HG03103 (cell line): Measurements from ENCODE around the gene TMEM17.

ENCODE experiments used
- ATAC-seq: cut with Tn5 transposase; IDR thresholded peaks from one replicate; pipeline ENCODE4 v1.9.1; 2021; ENCODE audit warnings: low read depth; ENCODE audit not compliant: unreplicated experiment

TMEM17 gene

GRCh38 chr2:62512384-62512783 lies 6.4 kb upstream of the TMEM17 start:
- no peak for ATAC-seq

DNA sequence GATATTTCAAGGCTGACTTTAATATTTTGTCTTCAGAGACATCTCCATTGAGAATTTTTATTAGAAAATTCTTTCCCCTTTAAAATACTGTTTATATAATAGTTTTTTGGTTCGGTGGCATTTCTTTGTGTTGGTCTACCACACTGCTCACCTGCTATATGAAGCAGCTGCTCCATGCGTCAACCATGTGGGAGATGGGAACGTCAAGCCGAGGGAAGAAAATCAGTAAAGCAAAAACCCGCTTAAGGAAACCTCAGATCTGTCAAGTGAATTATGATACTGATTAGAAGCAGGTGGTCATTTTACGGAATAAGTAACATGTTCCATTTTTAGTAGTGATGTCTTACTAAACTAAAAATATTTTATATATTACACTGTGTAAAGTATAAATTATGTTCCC lies 5.6 kb upstream of the TMEM17 start:
- ATAC-seq, result no peak

GRCh38 chr2:62506421-62506750 lies 391 bp upstream of the TMEM17 start:
- peak; percentile 9 for ATAC-seq

DNA sequence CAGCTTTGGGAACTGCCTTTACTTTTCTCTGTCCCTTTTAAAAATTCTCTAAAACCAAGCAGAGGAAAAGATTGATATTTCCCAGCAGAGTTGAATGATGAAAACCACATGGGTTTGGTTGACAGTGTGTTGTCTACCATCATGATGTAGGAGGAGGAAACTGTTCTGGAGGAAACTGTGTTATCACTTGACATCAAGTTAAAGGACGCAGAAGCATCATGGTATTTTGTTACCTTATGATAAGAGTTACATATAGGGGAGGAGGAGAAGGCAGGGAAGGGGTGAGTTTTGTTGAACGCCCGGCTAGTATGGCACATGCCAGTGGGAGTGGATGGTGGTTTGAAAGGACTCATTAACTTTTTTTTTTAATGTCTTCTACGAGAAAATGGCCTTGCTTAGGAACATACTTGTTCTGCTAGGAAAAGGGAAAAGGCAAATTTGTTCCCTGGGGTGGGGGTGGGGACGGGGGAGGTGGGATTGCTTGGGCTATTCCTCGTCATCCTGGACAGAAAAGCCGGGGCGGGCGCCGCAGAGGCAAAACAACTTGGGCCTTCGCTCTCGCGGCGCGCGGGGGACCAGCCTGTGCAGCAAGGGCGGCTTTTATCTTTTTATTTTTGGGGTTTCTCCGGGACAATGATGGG lies 766 bp downstream of the TMEM17 start:
- ATAC-seq, result no peak

GRCh38 chr2:62504657-62505056 lies 1.3 kb downstream of the TMEM17 start:
- no peak for ATAC-seq

DNA sequence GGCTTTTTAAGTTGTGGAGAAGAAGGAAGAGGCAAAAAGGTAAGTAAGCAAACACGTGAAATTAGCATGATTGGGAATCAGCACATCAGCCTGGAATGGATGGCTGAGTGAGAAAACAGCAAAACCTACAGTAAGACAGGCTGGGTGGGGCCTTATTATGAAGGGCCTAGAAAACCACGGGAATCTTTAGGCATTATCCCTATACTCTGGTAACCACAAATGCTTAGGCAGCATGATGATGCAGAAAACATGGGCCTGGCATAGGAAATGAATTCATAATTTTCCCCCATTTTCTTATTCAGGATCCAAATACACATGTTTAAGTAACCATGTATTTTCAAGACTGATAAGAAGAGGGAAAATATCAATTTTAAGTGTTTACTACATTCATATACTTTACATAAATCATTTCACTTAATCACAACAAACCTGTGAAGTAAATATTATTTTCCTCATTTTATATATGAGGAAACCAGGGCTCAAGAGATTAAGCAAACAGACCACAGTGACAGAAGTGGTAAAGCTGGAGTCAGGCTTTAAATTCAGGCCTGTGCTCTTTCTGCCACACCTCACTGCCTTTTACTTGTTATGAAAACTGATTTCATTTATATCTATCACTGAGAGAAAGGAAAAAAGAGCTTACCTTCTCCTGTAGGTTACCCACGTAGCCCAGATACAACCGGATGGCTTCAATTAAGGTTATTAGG lies 4.0 kb downstream of the TMEM17 start:
- ATAC-seq, result no peak

- no peak for ATAC-seq
Measured at GRCh38 chr2:62501069-62501468, 4.9 kb downstream of the TMEM17 start.

DNA sequence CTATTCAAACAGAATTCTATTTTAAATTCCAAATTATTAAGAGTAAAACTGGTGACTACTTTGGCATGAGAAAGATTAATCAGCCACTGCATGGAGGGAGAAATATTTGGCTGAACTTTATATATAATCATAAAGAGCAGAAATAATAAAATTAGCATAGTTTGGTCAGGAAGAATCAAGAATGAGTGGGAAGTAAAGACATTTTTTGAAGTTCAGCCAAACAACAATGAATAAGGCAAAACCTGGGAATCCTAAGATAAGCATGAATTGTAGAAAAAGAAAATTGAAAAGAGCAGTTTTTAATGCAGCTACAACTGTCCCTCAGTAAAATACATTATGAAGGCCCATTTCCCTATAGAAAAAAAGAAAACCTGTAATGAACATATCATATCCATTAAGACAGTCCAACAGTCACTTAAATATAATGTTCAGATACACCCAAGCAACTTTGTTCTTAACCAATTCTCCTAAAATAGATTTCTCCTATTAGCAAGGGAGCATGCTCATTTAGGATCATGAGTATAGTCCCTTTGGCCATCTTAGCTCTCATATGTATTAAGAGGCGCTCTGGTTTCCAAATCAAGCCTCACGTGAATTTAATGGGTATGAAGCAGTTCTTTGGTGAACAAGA lies 6.5 kb downstream of the TMEM17 start:
- no peak for ATAC-seq

DNA sequence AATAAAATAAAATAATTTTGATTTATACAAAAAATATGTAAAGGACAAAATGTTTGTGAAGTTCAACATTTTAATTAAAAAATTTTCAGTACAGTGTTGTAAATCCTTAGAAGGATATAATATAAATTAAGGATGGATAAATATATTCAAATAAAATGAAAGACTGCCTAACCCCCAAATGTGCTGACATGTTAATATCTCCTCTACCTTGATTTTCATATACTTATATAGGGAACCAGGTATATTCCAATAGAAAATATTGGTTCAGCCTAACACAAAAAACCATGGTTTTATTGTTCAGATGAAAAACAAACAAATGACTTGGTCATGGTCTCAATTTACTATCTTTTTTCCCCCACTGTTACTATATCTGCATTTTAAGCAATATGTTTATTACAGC lies 7.3 kb downstream of the TMEM17 start:
- ATAC-seq, result no peak

- ATAC-seq, result no peak
Measured at GRCh38 chr2:62495761-62496160, 10.2 kb downstream of the TMEM17 start.

DNA sequence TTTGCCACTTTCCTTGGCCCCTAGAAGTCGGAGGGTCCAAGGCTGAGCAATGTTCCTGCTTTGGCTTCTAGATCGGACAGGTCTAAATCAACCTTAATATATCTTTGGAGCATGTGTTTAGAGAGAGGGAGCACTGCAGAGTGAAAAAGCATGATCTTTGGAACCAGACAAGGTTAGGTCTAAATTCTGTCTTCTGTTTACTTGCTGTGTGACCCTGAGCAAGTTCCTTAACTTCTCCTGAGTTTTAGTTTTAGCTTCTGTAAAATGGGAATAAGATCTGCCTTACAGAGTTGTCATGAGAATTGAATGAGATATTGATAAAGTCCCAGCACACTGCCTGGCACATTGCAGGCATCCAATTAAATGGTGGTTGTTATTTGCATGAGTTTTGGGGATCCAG lies 13.9 kb downstream of the TMEM17 start:
- no peak for ATAC-seq

GRCh38 chr2:62489702-62490101 lies 16.3 kb downstream of the TMEM17 start:
- no peak for ATAC-seq

DNA sequence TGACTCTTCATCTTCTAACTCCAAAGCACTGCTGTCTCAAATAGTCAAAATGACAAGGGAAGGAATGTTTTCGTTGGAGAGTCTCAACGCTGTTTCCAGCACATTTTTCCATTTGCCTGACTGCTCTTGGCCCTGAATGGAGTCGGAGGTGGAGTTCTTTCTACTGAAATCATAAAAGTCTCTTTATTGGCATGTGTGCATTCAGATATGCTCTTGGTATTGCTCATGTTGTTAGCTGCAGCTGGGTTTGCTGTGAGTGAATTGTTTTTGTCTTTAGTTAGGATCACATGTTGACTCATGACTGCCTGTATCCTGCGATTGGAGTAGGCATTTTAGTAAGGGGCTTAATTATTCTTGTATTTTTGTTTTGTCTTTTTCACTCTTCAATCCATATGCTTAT lies 16.8 kb downstream of the TMEM17 start:
- ATAC-seq, result no peak

- ATAC-seq, result no peak
Measured at GRCh38 chr2:62486439-62486765, 19.6 kb downstream of the TMEM17 start.

DNA sequence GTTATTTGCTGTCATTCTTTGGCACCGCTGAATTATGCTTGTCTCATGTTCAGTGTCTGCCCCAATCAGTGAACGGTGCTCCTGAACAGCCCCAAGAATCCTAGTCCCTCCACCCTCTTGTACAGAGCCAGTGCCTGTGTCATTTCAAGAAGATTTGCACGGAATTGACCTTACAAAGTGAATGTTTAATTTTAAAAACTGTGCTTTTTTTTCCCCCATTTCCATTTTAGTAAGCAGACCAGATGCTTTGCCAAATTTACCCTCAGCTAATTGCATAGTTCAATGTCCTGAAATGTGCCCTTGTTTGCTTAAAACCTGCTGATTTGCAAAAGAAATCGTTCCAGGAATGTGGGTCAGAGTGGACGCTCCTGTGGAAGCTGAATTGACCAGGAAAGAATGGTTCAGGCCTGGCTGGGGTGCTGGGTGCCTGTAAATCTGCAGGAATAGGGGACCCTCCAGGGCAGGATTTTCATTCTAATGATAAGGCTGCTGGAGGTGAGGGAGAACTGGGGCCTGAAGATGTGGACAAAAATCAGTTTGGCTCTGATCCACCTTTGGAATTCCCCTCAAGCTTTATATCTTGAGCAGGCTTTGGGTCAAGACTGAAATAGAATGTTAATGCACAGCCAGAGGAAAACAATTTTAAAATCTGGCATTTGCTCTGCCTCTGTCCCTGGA lies 20.1 kb downstream of the TMEM17 start:
- no peak for ATAC-seq

- no peak for ATAC-seq
Measured at GRCh38 chr2:62482558-62483352, 23.2 kb downstream of the TMEM17 start.

DNA sequence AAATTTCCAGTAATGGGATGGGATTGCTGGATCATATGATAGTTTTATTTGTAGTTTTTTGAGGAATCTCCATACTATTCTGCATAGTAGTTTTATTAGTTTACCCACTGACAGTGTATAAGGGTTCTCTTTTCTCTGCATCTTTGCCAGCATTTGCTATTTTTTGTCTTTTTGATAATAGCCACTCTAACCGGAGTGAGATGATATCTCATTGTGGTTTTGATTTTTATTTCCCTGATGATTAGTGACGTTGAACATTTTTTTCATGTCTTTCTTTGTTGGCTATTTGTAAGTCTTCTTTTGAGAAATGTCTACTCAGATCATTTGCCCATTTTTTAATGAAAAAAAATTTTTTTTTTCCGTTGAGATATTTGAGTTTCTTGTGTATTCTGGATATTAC lies 26.1 kb downstream of the TMEM17 start:
- ATAC-seq, result no peak

DNA sequence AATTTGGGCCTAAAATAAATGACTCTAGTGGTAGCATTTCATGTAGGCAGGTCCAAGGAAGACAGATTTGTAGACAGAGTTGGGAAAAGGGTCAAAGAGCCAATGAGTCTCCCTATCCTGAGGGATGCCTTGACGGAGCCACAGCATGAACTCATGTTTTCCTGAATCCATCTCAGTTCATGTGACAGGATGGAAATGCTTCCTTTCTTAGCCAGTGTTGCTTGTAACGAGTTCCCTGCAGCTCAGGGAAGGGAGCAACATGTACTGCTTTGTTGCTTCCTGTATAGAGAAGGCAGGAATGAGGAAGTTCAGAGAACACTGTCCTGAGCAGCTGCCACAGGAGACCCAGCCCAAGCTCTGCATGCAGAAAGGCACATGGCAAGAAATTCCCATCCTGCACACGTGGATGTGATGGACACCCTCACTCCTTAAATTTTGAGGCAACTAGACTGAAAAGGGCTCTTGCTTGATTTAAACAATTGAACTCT lies 27.9 kb downstream of the TMEM17 start:
- no peak for ATAC-seq

- ATAC-seq, result no peak
Measured at GRCh38 chr2:62477573-62477972, 28.4 kb downstream of the TMEM17 start.

DNA sequence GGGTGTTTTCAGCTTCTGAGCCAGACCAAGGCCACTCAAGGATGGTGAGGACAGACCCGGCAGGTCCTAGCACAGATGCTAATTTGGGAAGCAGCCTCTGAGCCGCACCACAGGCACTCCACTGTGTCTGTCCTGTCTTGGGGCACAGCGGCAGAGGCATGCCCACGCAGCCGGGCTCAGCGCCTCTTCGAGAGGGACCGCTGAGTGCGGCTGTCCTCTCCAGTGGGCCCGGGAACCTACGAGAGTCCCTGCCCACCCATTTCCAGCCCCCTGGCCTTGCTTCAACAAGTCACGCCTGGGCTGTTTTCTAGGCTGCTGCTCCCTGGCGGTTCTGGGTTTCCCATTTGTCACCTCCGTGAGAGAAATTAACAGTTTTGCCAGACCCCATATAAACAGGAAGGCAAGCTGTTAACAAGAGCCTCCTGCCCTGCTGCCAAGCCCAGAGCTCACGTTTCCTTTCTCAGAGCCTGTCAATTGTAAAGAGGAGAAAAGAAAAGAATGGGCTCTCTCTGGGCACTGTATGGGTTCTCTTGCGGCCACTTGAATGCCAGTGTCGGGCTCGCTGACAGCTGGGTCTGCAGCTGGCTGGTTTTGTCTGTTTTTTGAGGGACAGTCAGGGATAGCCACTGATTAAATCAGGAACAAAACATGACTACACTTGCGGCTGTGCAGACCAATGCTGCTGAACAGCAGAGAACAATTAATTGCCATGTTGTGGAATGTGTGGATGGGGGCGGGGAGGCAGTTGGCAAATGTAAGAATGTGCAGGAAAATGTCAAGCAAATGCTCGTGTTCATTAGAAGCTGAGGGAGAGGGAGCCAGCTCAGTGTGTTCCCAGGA lies 30.6 kb downstream of the TMEM17 start:
- ATAC-seq, result no peak
